Testis (tissue), 3 donors: ENCODE measurements around the gene FAM216B. TPM values are rescaled to one million over a fixed set of nuclear protein-coding genes. Genes with fewer than 3 reads are reported as not detected.

Experiments used
- DNase-seq: peaks from one replicate; pipeline ENCODE4 v3.0.0-alpha.2; 2019
- H3K27ac ChIP-seq, 2 donors: fragments of 200-600 bp; sonication (generic); one replicate each; pipeline ENCODE4 v1.5.1; 2019
- H3K27me3 ChIP-seq: fragments of 200-600 bp; sonication (generic); one replicate; pipeline ENCODE4 v1.5.1; 2019
- H3K36me3 ChIP-seq: fragments of 200-600 bp; sonication (generic); one replicate; pipeline ENCODE4 v1.5.1; 2017; ENCODE audit warnings: low read depth; ENCODE audit errors: missing control alignments
- H3K4me1 ChIP-seq: fragments of 200-600 bp; sonication (generic); one replicate; pipeline ENCODE4 v1.5.1; 2019
- H3K4me3 ChIP-seq, 2 donors: fragments of 200-600 bp; sonication (generic); one replicate each; pipeline ENCODE4 v1.5.1; 2017 to 2019
- H3K9me3 ChIP-seq: fragments of 200-600 bp; sonication (generic); one replicate; pipeline ENCODE4 v1.5.1; 2017
- POLR2A ChIP-seq: fragments of 450-650 bp; IDR thresholded peaks from one replicate; pipeline ENCODE4 v1.6.1; 2017; ENCODE audit warnings: antibody characterized with exemption, mild to moderate bottlenecking, moderate library complexity
- WGBS, 2 donors: methylation state at CpG; one replicate each; pipeline ENCODE4 v1.1.5; 2018; 5-methylcytosine and 5-hydroxymethylcytosine counted together
- intact Hi-C: fragments of 100-400 bp; cut with DNase I; formaldehyde crosslinking; loops from one replicate; pipeline ENCODE4 v1.15.1; 2023; ENCODE audit warnings: low total_unique reads
- polyA plus RNA-seq: library from polyadenylated mRNA; stranded (reverse); fragments of 350-450 nt; fragmentation: Illumina TruSeq; extraction: RNeasy Lipid Tissue Mini Kit (QIAGEN cat#74804); gene quantifications from one replicate; pipeline ENCODE4 v1.2.3, GENCODE V29; 2014; ENCODE audit warnings: low read depth, low replicate concordance; ENCODE audit not compliant: insufficient read depth
- total RNA-seq, 2 donors: library from RNA; depleted of rRNA; stranded (reverse); fragments of >200 nt; gene quantifications; one replicate each; pipeline ENCODE4 v1.2.3, GENCODE V29; 2016
- TF ChIP-seq, protein P1 (sequence below), 3 experiments: fragments of 450-650 bp in 2 of 3; fragments of 200-600 bp in 1 of 3; sonication (generic) in 1 of 3; IDR thresholded peaks; one replicate each; pipeline ENCODE4 v1.5.1; 2016 to 2019; ENCODE audit warnings: antibody characterized with exemption in 3 of 3, mild to moderate bottlenecking in 2 of 3, moderate library complexity in 1 of 3

FAM216B gene
- total and polyA plus RNA-seq, 3 donors from 2014 or later: 0.16 to 1.3 TPM; not detected in 1

GRCh38 chr13:42804244-42804874, 23.0 kb downstream of the FAM216B start:
- no peak overlapping the region for H3K27ac ChIP-seq
- no peak for DNase-seq
- H3K27me3 ChIP-seq: no peaks in the 10 kb centered on the region
- H3K9me3 ChIP-seq: no peaks in the 10 kb centered on the region
- intact Hi-C loops: no loop called here
- no peaks in the 10 kb centered on the region for H3K36me3 ChIP-seq
- H3K4me1 ChIP-seq: no peaks in the 10 kb centered on the region
- no peak overlapping the region for H3K4me3 ChIP-seq
- no peak for TF ChIP-seq POLR2A
- TF ChIP-seq, protein P1, sequence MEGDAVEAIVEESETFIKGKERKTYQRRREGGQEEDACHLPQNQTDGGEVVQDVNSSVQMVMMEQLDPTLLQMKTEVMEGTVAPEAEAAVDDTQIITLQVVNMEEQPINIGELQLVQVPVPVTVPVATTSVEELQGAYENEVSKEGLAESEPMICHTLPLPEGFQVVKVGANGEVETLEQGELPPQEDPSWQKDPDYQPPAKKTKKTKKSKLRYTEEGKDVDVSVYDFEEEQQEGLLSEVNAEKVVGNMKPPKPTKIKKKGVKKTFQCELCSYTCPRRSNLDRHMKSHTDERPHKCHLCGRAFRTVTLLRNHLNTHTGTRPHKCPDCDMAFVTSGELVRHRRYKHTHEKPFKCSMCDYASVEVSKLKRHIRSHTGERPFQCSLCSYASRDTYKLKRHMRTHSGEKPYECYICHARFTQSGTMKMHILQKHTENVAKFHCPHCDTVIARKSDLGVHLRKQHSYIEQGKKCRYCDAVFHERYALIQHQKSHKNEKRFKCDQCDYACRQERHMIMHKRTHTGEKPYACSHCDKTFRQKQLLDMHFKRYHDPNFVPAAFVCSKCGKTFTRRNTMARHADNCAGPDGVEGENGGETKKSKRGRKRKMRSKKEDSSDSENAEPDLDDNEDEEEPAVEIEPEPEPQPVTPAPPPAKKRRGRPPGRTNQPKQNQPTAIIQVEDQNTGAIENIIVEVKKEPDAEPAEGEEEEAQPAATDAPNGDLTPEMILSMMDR (IDR thresholded peaks at IDR 0.05): no peak
- WGBS, 2 donors: 61 to 78% methylated on average over 4 of the region's 4 CpGs

GRCh38 chr13:42807241-42807640, 25.9 kb downstream of the FAM216B start:
- no peaks in the 10 kb centered on the region for H3K9me3 ChIP-seq
- H3K36me3 ChIP-seq: no peaks in the 10 kb centered on the region
- DNase-seq: no peak
- WGBS, 2 donors: 71 to 85% methylated on average over 2 of the region's 2 CpGs
- no peaks in the 10 kb centered on the region for H3K27me3 ChIP-seq
- H3K27ac ChIP-seq: no peak overlapping the region
- TF ChIP-seq, protein P1 (IDR thresholded peaks at IDR 0.05): no peak
- no peak for TF ChIP-seq POLR2A
- H3K4me1 ChIP-seq: no peaks in the 10 kb centered on the region
- intact Hi-C loops: no loop called here
- no peak overlapping the region for H3K4me3 ChIP-seq

DNA sequence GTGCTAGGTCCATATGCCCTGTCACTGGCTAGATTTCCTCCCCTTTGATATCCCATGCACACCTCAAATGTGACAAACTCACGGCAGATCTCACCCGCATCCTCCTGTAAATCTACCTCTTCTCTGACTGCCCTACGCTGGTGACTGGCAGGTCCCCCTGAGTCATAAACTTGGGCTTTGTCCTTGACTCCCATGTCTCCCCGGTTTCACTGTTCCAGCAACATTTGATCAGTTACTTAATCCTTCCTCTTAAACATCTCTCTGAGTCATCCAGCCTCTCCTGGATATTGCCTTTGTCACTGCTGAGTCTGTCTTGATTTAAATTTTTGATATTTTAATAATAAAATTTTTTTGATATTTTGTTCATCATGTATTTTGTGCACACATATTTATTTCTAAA, 26.5 kb downstream of the FAM216B start:
- TF ChIP-seq POLR2A: no peak
- TF ChIP-seq, protein P1 (IDR thresholded peaks at IDR 0.05): no peak
- Histone ChIP-seq H3K4me3 (no peak overlapping the region), H3K27ac (no peak overlapping the region), H3K4me1 (no peaks in the 10 kb centered on the region), H3K9me3 (no peaks in the 10 kb centered on the region), H3K27me3 (no peaks in the 10 kb centered on the region), H3K36me3 (no peaks in the 10 kb centered on the region)
- DNase-seq: no peak
- 83 to 85% methylated on average over 4 of the region's 4 CpGs for whole genome bisulfite sequencing, 2 donors
- intact Hi-C loops: no loop called here

DNA sequence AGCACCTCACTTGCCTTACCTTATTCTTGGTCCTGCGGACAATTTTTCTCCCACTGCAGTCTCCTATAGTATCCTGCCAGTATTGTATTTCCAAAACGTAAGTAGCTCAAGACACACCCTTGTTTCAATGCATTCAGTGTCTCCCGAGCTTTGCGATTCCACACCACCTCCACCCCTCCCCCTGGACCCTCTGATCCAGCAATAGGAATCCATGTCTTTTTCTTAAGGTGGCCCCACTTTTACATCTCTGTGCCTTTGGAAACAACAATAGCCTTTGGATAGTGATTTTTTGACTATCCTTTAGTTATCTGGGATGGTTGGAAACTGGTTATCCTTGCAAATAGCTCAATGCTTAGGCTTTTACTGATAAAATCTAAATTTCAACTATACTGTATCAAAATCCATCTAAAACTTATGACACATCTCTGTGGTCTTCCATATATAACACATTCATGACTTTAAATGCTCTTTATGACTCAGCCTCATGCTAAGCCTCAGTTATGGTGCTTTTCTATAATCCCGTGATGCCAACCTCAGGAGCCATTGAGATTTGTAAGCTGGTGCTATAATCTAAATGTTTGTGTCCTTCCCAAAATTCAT, 27.1 kb downstream of the FAM216B start:
- H3K9me3 ChIP-seq: no peaks in the 10 kb centered on the region
- no peak overlapping the region for H3K4me3 ChIP-seq
- no peaks in the 10 kb centered on the region for H3K36me3 ChIP-seq
- no peaks in the 10 kb centered on the region for H3K4me1 ChIP-seq
- 72 to 86% methylated on average over 5 of the region's 5 CpGs for WGBS, 2 donors
- no peaks in the 10 kb centered on the region for H3K27me3 ChIP-seq
- TF ChIP-seq, protein P1 (IDR thresholded peaks at IDR 0.05): no peak
- no peak for TF ChIP-seq POLR2A
- intact Hi-C loops: no loop called here
- DNase-seq: no peak
- no peak overlapping the region for H3K27ac ChIP-seq

DNA sequence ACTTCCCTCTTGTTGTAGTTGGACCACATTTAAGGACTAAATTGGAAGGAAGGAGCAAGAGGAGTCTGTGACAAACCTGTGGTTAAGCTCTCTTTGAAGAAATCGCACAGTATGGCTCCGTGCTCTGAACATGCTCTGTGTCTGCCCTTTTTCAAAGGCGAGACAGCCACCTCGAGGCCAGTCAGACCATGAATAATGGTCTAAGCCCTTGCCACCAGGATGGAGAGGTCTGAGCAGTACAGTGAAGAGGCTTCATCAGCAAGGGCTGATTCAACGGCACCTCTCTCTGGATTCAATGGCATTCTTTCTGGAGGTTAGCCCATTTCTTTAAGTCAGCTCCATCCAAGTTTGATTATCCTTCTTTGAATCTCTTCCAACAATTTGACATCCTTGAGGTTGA, 30.9 kb downstream of the FAM216B start:
- no peak overlapping the region for H3K27ac ChIP-seq
- H3K27me3 ChIP-seq: no peaks in the 10 kb centered on the region
- H3K4me1 ChIP-seq: no peaks in the 10 kb centered on the region
- no peaks in the 10 kb centered on the region for H3K9me3 ChIP-seq
- intact Hi-C loops: no loop called here
- DNase-seq: no peak
- 83 to 90% methylated on average over 5 of the region's 5 CpGs for WGBS, 2 donors
- no peak overlapping the region for H3K4me3 ChIP-seq
- H3K36me3 ChIP-seq: no peaks in the 10 kb centered on the region
- TF ChIP-seq, protein P1 (IDR thresholded peaks at IDR 0.05): no peak
- no peak for TF ChIP-seq POLR2A
